HS-5 (cell line): ENCODE results near the gene CSHL1.
"Not testable (repeated sequence)": the region's sequence is repeated elsewhere in the genome, so short reads cannot be mapped to it uniquely, and the experiment has no call there.

Experiments
- DNase-seq: peaks from one replicate; pipeline ENCODE4 v3.0.0-alpha.2; 2012; ENCODE audit warnings: low read depth

Gene CSHL1

DNA sequence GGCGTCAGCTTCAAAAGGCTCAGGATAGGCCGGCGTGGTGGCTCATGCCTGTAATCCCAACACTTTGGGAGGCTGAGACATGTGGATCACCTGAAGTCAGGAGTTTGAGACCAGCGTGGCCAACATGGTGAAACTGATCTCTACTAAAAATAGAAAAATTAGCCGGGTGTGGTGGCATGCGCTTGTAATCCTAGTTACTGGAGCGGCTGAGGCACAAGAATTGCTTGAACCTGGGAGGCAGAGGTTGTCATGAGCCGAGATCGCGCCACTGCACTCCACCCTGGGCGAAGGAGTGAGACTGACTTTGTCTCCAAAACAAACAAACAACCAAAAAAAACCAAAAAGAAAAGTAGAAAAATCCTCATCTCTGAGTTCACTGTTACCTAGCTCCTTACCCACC, 25.9 kb downstream of the CSHL1 start:
- not testable (repeated sequence) for DNase-seq

DNA sequence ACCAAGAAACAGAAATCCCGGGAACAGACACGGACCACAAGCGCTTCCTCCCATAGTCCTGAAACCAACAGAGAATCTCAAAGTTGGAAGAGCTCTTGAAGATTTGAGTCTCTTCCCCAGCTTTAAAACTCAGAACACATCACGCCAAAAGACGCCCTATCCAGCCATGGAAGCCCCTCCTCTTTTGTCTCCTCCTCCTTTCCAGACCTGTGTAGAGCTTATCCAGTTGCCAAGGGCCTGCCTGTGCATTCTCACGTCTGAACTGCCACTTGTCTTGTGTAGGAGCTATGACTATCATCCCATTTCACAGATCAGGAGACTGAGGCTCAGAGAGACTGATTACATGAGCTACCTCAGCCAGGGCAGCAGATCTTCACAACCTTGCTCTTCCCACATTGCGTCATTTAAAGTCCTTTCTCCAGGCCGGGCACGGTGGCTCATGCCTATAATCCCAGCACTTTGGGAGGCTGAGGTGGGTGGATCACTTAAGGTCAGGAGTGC, 28.4 kb downstream of the CSHL1 start:
- not testable (repeated sequence) for DNase-seq

DNA sequence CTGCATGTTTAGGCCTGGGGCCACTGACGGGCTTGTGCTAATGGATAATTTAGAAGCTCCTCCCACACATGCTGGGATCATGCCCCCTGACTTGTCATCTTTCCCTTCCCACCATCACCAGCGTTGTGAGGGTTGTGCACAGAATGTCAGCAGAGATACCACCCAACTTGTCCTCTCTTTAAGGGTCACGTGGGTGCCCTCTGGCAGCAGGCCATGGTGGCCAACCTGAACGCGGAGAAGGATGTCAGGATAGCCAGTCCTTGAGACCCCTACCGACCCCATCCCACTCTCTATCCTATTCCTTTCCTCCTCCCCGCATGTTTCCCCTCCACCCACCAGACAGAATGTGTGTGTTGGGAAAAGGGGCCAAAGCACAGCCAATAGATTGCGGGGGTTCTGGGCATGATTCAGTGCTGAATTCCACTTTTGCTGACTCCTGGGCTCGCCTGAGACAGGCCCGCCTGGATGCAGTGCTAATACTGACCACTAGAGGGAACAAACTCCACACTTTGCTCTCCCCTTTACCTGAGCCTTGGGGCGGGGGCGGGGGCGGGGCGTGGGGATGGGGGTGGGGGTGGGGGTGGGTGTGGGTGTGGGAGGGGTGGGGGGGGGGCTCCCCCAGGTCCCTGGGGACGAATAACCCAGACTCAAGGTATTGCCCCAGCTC, 29.0 kb downstream of the CSHL1 start, which contains the start of gene GH2:
Gene GH2, minus strand, starts transcription at position 10 of the 667 bp plus-strand sequence. CDS start 143 bp downstream, outside the sequence.
- no peak for DNase-seq

DNA sequence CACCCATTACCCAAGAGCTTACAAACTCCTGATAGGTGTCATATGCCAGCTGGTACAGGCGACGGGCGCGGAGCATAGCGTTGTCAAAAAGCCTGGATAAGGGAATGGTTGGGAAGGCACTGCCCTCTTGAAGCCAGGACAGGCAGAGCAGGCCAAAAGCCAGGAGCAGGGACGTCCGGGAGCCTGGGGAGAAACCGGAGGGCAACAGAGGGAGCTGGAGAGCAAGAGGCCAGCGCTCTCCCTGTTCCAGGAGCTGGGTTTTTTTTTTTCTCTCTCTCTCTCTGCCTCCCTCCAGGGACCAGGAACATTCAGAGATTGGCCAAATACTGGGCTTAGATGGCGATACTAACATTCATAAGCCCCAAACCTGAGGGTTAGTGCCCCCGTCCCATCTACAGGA, 29.7 kb downstream of the CSHL1 start:
- not testable (repeated sequence) for DNase-seq

DNA sequence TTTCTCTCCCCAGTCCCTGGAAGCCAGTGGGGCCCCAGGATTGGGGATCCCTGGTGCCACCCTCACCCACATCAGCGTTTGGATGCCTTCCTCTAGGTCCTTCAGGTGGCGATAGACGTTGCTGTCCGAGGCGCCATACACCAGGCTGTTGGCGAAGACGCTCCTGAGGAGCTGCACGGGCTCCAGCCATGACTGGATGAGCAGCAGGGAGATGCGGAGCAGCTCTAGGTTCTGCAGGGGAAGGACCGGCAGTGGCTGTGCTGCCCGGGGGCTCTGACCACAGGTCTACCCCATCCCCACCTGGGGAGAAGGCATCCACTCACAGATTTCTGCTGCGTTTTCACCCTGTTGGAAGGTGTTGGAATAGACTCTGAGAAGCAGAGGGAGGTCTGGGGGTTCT, 30.4 kb downstream of the CSHL1 start:
- DNase-seq: no peak

DNA sequence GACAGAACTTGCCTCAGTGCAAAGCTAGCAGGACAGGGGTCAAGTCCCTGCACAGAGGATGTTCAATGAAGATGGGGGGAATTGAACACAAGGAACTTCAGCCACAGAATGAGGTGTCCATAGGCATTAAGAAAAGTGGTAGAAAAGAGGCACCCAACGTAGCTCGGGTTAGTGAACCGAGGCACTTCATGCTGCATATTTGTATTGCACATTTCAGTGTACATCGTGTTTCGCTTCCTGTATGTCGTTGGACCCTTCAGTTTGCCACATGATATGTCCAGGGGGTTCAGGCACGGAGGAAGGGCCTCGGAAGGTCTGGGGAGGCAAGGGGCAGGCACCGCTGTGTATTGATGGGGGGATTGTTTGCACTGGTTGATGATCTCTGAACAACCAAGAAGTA, 32.6 kb downstream of the CSHL1 start:
- not testable (repeated sequence) for DNase-seq

DNA sequence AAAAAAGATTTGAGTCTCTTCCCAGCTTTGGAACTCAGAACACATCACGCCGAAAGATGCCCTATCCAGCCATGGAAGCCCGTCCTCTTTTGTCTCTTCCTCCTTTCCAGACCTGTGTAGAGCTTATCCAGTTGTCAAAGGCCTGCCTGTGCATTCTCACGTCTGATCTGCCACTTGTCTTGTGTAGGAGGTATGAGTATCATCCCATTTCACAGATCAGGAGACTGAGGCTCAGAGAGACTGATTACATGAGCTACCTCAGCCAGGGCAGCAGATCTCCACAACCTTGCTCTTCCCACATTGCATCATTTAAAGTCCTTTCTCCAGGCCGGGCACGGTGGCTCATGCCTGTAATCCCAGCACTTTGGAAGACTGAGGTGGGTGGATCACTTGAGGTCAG, 36.4 kb downstream of the CSHL1 start:
- not testable (repeated sequence) for DNase-seq

DNA sequence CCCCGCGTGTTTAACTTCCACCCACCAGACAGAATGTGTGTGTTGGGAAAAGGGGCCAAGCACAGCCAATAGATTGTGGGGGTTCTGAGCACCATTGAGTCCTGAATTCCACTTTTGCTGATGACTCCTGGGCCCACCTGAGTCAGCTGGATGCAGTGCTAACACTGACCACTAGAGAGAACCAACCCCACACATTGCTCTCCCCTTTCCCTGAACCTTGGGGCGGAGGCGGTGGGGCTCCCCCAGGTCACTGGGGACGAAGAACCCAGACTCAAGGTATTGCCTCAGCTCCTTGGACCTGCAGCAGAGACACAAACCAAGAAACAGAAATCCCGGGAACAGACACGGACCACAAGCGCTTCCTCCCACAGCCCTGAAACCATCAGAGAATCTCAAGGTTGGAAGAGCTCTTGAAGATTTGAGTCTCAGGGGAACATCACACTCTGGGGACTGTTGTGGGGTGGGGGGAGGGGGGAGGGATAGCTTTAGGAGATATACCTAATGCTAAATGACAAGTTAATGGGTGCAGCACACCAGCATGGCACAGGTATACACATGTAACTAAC, 36.9 kb downstream of the CSHL1 start:
- DNase-seq: not testable (repeated sequence)

DNA sequence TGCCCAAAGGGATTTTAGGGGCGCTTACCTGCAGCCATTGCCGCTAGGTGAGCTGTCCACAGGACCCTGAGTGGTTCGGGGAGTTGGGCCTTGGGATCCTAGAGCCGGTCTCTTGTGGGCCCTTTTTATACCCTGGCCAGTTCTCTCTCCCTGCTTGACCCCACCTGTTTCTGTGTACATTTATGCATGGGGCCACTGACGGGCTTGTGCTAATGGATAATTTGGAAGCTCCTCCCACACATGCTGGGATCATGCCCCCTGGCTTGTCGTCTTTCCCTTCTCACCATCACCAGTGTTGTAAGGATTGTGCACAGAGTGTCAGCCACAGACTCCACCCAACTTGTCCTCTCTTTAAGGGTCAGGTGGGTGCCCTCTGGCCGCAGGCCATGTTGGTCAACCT, 37.5 kb downstream of the CSHL1 start, which contains the start of gene CSH2:
Gene CSH2, minus strand, starts transcription at position 101 of the 400 bp plus-strand sequence. Its CDS starts 63 bp downstream, at position 38.
- DNase-seq: not testable (repeated sequence)

DNA sequence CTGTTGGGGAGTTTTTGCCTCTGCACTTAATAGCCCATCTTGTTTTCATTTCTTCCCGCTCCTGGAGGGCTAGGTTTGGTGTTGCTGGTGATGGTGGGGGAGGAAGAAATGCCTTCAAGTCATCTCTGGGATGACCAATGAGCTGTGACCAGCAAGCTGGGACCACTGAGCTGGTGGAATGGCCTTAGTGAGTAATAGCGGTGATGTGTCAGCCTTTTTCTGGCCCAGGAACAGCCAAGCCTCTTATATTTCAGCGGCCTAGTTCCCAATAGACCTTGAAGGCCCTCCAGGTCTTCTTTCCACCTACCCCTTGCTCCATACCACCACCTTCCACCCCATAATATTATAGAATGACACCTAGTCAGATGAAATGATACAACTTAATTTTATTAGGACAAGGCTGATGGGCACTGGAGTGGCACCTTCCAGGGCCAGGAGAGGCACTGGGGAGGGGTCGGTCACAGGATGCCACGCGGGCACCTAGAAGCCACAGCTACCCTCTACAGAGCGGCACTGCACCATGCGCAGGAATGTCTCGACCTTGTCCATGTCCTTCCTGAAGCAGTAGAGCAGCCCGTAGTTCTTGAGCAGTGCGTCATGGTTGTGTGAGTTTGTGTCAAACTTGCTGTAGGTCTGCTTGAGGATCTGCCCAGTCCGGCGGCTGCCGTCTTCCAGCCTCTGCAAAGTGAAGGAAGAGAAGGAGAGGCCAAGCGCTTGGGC, 39.3 kb downstream of the CSHL1 start:
- DNase-seq: not testable (repeated sequence)

DNA sequence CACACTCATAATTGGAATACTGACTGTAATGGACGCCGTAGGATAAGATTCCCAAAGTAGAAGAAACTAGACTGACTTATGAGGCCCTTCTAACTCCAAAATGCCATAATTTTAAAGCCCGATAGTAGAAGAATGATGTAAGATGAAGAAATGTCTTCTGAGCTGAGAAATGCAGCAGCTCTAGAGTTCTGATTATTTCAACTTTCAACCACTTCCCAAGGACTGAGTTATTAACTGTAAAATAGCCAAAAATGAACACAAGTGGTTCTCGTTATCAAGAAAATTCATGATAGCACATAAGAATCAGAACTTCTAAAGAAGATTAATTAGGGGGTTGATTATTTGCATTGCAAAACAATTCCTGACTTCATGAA, 40.8 kb downstream of the CSHL1 start:
- not testable (repeated sequence) for DNase-seq

DNA sequence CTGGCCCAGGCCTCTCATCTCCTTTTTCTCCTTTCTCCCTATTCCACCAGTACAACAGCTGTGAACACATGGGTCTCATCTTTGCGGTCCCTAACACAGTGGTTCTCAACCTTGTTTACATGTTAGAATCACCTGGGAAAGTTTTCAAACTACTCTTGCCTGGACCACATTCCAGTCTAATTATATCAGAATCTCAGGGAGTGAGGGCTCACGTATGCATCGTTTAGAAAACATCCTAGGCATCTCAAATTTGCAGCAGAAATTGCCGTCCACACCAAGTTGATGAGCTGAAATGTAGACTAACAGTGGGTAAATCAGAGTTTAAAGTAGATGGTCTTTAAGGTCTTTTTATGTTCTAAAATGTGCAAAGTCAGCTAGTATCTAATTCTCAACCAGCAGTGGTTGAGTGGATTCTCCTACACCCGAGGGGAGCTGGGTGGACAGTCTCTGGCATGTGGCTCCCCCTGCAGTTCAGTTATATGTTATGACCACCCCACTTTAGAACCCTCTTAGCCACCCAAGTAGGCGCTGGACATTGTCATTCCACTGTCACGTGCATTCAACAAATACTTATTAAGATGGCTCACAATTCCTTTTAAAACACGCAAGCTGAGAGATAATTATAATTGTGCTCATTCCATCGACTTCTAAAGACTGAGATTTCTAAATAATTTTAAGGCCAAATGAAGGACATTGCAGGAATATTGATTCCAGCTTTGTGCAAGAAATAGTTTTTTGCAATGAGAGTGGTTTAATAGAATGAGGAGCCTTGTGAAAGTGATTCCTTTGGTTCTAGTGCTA, 41.4 kb downstream of the CSHL1 start:
- DNase-seq: not testable (repeated sequence)

DNA sequence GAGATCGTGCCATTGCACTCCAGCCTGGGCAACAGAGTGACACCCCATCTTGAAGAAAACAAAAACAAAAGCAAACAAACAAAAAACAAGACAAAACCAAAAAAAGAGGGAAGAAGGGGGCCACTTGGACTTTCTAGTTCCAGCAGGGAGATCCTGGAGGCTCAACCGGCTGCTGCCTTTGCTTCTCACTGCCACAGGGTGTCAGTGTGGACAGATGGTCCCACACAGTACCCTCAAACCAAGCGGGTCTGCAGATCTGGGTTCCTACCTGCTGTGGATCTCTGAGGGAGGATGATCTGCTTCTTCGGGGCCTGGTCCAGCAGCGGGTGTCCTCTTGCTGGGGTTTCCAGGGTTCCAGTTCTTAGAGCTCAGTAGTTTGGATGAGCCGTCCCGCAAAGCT, 44.4 kb downstream of the CSHL1 start:
- not testable (repeated sequence) for DNase-seq
